Measurements from ENCODE around the gene GET3. TPM values are rescaled to one million over a fixed set of nuclear protein-coding genes. Genes with fewer than 3 reads are reported as not detected.

The GET3 gene
- total and polyA plus RNA-seq, 8 donors, result 51.4 to 71.2 (median 58.6) TPM

GRCh38 chr19:12745166-12745897 is 8.0 kb downstream of the GET3 start:
- Histone ChIP-seq H3K4me1 (peaks cover 0 to 8% of the 10 kb centered on the region in 2 donors), H3K36me3 (peaks cover 0 to 75% of the 10 kb centered on the region in 2 donors), H3K27ac (no peak overlapping the region), H3K27me3 (peaks cover 0 to 7% of the 10 kb centered on the region in 2 donors), H3K9me3 (peaks cover 0 to 6% of the 10 kb centered on the region in 2 donors), H3K4me3 (no peak overlapping the region)
- ATAC-seq (no peak), DNase-seq (no peak)
- no peak for TF ChIP-seq CTCF (IDR thresholded peaks at IDR 0.05)
- intact Hi-C loops (cut with DNase I), result no loop called here

GRCh38 chr19:12748489-12748888 is 11.2 kb downstream of the GET3 start:
- TF ChIP-seq CTCF (IDR thresholded peaks at IDR 0.05), result no peak
- Histone ChIP-seq H3K36me3 (peaks cover 0 to 45% of the 10 kb centered on the region in 2 donors), H3K27ac (no peak overlapping the region), H3K27me3 (peaks cover 0 to 38% of the 10 kb centered on the region in 2 donors), H3K4me1 (peaks cover 0 to 8% of the 10 kb centered on the region in 2 donors), H3K9me3 (peaks cover 0 to 6% of the 10 kb centered on the region in 2 donors), H3K4me3 (no peak overlapping the region)
- intact Hi-C loops (cut with DNase I), result no loop called here
- DNase-seq (no peak), ATAC-seq (no peak)

- Histone ChIP-seq H3K9me3 (peaks cover 0 to 6% of the 10 kb centered on the region in 2 donors), H3K27me3 (peaks cover 0 to 54% of the 10 kb centered on the region in 2 donors), H3K27ac (no peak overlapping the region), H3K4me3 (no peak overlapping the region), H3K4me1 (peaks cover 0 to 8% of the 10 kb centered on the region in 2 donors), H3K36me3 (peaks cover 0 to 32% of the 10 kb centered on the region in 2 donors)
- intact Hi-C loops (cut with DNase I), result no loop called here
- no peak for TF ChIP-seq CTCF (IDR thresholded peaks at IDR 0.05)
- ATAC-seq (no peak), DNase-seq (no peak)
These were observed 12.7 kb downstream of the GET3 start for GRCh38 chr19:12749938-12750521.

- no peak for ATAC-seq
- H3K36me3 ChIP-seq, result peaks cover 0 to 24% of the 10 kb centered on the region in 2 donors
- intact Hi-C loops (cut with DNase I), result no loop called here
- H3K4me3 ChIP-seq, result no peak overlapping the region
- H3K27me3 ChIP-seq, result peaks cover 0 to 57% of the 10 kb centered on the region in 2 donors
- H3K4me1 ChIP-seq, result peaks cover 0 to 8% of the 10 kb centered on the region in 2 donors
- H3K27ac ChIP-seq, result no peak overlapping the region
- TF ChIP-seq CTCF (IDR thresholded peaks at IDR 0.05), result no peak
- H3K9me3 ChIP-seq, result peaks cover 0 to 6% of the 10 kb centered on the region in 2 donors
- no peak for DNase-seq
These were observed 13.6 kb downstream of the GET3 start for GRCh38 chr19:12750851-12751250.

- no peak for TF ChIP-seq CTCF (IDR thresholded peaks at IDR 0.05)
- ATAC-seq (no peak), DNase-seq (no peak)
- Histone ChIP-seq H3K9me3 (peaks cover 0 to 6% of the 10 kb centered on the region in 2 donors), H3K4me1 (peaks cover 0 to 8% of the 10 kb centered on the region in 2 donors), H3K36me3 (peaks cover 0 to 16% of the 10 kb centered on the region in 2 donors), H3K4me3 (no peak within 1 kb of the TSS), H3K27ac (no peak within 1 kb of the TSS), H3K27me3 (peaks cover 0 to 60% of the 10 kb centered on the region in 2 donors)
- intact Hi-C loops (cut with DNase I), result no loop called here
These were observed 14.3 kb downstream of the GET3 start, which contains the start of gene BEST2 for GRCh38 chr19:12751635-12752034. BEST2 (plus strand) TSS chr19:12751791; CDS start chr19:12752593, 802 bp downstream.
